ENCODE results near the gene SLC39A3. TPM values are rescaled to one million over a fixed set of nuclear protein-coding genes. Genes with fewer than 3 reads are reported as not detected.

Gene SLC39A3
- total and polyA plus RNA-seq, 2 experiments from 2014 or later = 36.1 to 44.3 TPM

GRCh38 chr19:2734589-2735288, 5.1 kb downstream of the SLC39A3 start:
- no peak for TF ChIP-seq CTCF (IDR thresholded peaks at IDR 0.05; ENCODE audit: poor library complexity)
- TF ChIP-seq EZH2phosphoT487 (IDR thresholded peaks at IDR 0.05; ENCODE audit: low read depth, severe bottlenecking, unreplicated experiment) = no peak
- TF ChIP-seq EZH2 (IDR thresholded peaks at IDR 0.05; ENCODE audit: borderline replicate concordance) = no peak
- Histone ChIP-seq H3K9me2 (replicated peaks; ENCODE audit: insufficient read depth) (no peaks in the 10 kb centered on the region), H3K4me2 (no peak overlapping the region), H3K4me1 (ENCODE audit: insufficient read depth) (no peaks in the 10 kb centered on the region), H3K36me3 (replicated peaks; ENCODE audit: insufficient read depth, low read depth) (no peaks in the 10 kb centered on the region), H4K20me1 (ENCODE audit: insufficient read depth, poor library complexity, severe bottlenecking) (no peaks in the 10 kb centered on the region), H2AFZ (no peak overlapping the region), H3K4me3 (no peak overlapping the region), H3K79me2 (peaks cover 4% of the 10 kb centered on the region), H3K27ac (no peak overlapping the region), H3K9me3 (ENCODE audit: low read depth) (no peaks in the 10 kb centered on the region), H3K27me3 (no peaks in the 10 kb centered on the region)
- WGBS (ENCODE audit: low lambda C conversion rate, missing lambda C conversion rate) = 97% methylated on average over 26 of the region's 26 CpGs
- no peak for DNase-seq (ENCODE audit: low spot score)

GRCh38 chr19:2733930-2734588, 5.8 kb downstream of the SLC39A3 start:
- TF ChIP-seq EZH2phosphoT487 (IDR thresholded peaks at IDR 0.05; ENCODE audit: low read depth, severe bottlenecking, unreplicated experiment) = no peak
- no peak for TF ChIP-seq CTCF (IDR thresholded peaks at IDR 0.05; ENCODE audit: poor library complexity)
- no peak overlapping the region for H3K4me3 ChIP-seq
- DNase-seq (ENCODE audit: low spot score) = no peak
- no peaks in the 10 kb centered on the region for H3K36me3 ChIP-seq (replicated peaks; ENCODE audit: insufficient read depth, low read depth)
- no peak overlapping the region for H3K4me2 ChIP-seq
- no peaks in the 10 kb centered on the region for H3K9me2 ChIP-seq (replicated peaks; ENCODE audit: insufficient read depth)
- no peak overlapping the region for H3K27ac ChIP-seq
- no peaks in the 10 kb centered on the region for H3K27me3 ChIP-seq
- no peaks in the 10 kb centered on the region for H3K9me3 ChIP-seq (ENCODE audit: low read depth)
- H4K20me1 ChIP-seq (ENCODE audit: insufficient read depth, poor library complexity, severe bottlenecking) = no peaks in the 10 kb centered on the region
- no peaks in the 10 kb centered on the region for H3K79me2 ChIP-seq
- no peaks in the 10 kb centered on the region for H3K4me1 ChIP-seq (ENCODE audit: insufficient read depth)
- 94% methylated on average over 35 of the region's 35 CpGs for WGBS (ENCODE audit: low lambda C conversion rate, missing lambda C conversion rate)
- H2AFZ ChIP-seq = no peak overlapping the region

DNA sequence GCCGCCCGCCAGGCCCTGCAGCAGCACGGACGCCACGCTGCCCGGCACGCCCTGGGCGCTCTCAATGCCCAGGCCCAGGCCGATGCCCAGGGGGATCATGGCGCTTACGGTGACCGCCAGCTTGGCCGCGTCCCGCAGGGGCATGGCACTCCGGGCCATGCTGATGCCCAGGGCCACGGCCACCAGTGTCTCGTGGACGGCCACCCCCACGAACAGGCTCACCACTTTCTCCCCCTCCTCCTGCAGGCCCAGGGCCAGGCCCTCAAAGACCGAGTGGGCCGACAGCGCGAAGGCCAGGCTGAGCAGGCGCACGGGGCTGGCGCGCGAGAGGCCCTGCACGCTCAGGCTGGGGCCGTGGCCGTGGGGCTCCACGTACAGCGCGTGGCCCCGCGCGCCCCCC, 6.9 kb downstream of the SLC39A3 start:
- 97% methylated on average over 38 of the region's 38 CpGs for WGBS (ENCODE audit: low lambda C conversion rate, missing lambda C conversion rate)
- DNase-seq (ENCODE audit: low spot score) = no peak
- H3K4me3 ChIP-seq = no peak overlapping the region
- H2AFZ ChIP-seq = no peak overlapping the region
- H3K4me2 ChIP-seq = no peak overlapping the region
- no peak overlapping the region for H3K27ac ChIP-seq
- no peaks in the 10 kb centered on the region for H3K9me3 ChIP-seq (ENCODE audit: low read depth)
- H3K27me3 ChIP-seq = peaks cover 2% of the 10 kb centered on the region
- H3K4me1 ChIP-seq (ENCODE audit: insufficient read depth) = no peaks in the 10 kb centered on the region
- H3K79me2 ChIP-seq = no peaks in the 10 kb centered on the region
- no peaks in the 10 kb centered on the region for H4K20me1 ChIP-seq (ENCODE audit: insufficient read depth, poor library complexity, severe bottlenecking)
- no peaks in the 10 kb centered on the region for H3K36me3 ChIP-seq (replicated peaks; ENCODE audit: insufficient read depth, low read depth)
- H3K9me2 ChIP-seq (replicated peaks; ENCODE audit: insufficient read depth) = no peaks in the 10 kb centered on the region
- TF ChIP-seq EZH2 (IDR thresholded peaks at IDR 0.05; ENCODE audit: borderline replicate concordance) (no peak), EZH2phosphoT487 (IDR thresholded peaks at IDR 0.05; ENCODE audit: low read depth, severe bottlenecking, unreplicated experiment) (no peak), CTCF (IDR thresholded peaks at IDR 0.05; ENCODE audit: poor library complexity) (no peak)
